T-helper 2 cell treated with Interferon-gamma antibody and Interleukin-4, amounts not matched to agents 100 ng/mL and 5 ng/mL, for 36 hours (primary cell): Measurements from ENCODE around the gene REXO1. TPM values are rescaled to one million over a fixed set of nuclear protein-coding genes. Genes with fewer than 3 reads are reported as not detected.
"Not testable (repeated sequence)": the region's sequence is repeated elsewhere in the genome, so short reads cannot be mapped to it uniquely, and the experiment has no call there.

ENCODE experiments used
- intact Hi-C: fragments of 100-400 bp; cut with micrococcal nuclease; formaldehyde crosslinking; loops from one replicate; pipeline ENCODE4 v1.15.1; 2023
- total RNA-seq: library from RNA; stranded (reverse); gene quantifications from 2 replicates; pipeline ENCODE4 v1.2.3, GENCODE V29; 2022

The REXO1 gene
- total RNA-seq, 1 donor from 2014 or later: 54.1 TPM

GRCh38 chr19:1799695-1800342, 48.5 kb downstream of the REXO1 start:
- intact Hi-C loops: no loop called here

- intact Hi-C loops: not testable (repeated sequence)
These were observed 51.0 kb downstream of the REXO1 start for GRCh38 chr19:1797313-1797712.

- intact Hi-C loops: no loop called here
These were observed 51.7 kb downstream of the REXO1 start for GRCh38 chr19:1796395-1797142.

GRCh38 chr19:1794424-1795172, 53.7 kb downstream of the REXO1 start:
- intact Hi-C loops: no loop called here

- intact Hi-C loops: no loop called here
These were observed 56.4 kb downstream of the REXO1 start for GRCh38 chr19:1791879-1792278.

GRCh38 chr19:1790054-1790792, 58.1 kb downstream of the REXO1 start:
- intact Hi-C loops: no loop called here

GRCh38 chr19:1789261-1790041, 58.8 kb downstream of the REXO1 start:
- intact Hi-C loops: no loop called here

- intact Hi-C loops: no loop called here
These were observed 61.2 kb downstream of the REXO1 start for GRCh38 chr19:1787116-1787515.

- intact Hi-C loops: no loop called here
These were observed 61.6 kb downstream of the REXO1 start for GRCh38 chr19:1786668-1787067.

GRCh38 chr19:1785310-1785709, 63.0 kb downstream of the REXO1 start:
- intact Hi-C loops: no loop called here

- intact Hi-C loops: no loop called here
These were observed 64.4 kb downstream of the REXO1 start for GRCh38 chr19:1783874-1784273.

GRCh38 chr19:1783354-1783753, 64.9 kb downstream of the REXO1 start:
- intact Hi-C loops: no loop called here

- intact Hi-C loops: no loop called here
These were observed 65.8 kb downstream of the REXO1 start for GRCh38 chr19:1782521-1782920.

GRCh38 chr19:1780272-1780958, 67.9 kb downstream of the REXO1 start:
- intact Hi-C loops: no loop called here

GRCh38 chr19:1779574-1779973, 68.7 kb downstream of the REXO1 start:
- intact Hi-C loops: no loop called here

- intact Hi-C loops: no loop called here
These were observed 71.1 kb downstream of the REXO1 start for GRCh38 chr19:1777149-1777548.

GRCh38 chr19:1776606-1777147, 71.6 kb downstream of the REXO1 start:
- intact Hi-C loops: no loop called here

GRCh38 chr19:1775951-1776605, 72.2 kb downstream of the REXO1 start:
- intact Hi-C loops: no loop called here

- intact Hi-C loops: no loop called here
These were observed 73.1 kb downstream of the REXO1 start for GRCh38 chr19:1774989-1775772.
